ENCODE data around the gene AMOTL1. TPM values are rescaled to one million over a fixed set of nuclear protein-coding genes. Genes with fewer than 3 reads are reported as not detected.

The AMOTL1 gene
- total RNA-seq, 6 experiments from 2014 or later = 7.4 to 43.8 (median 17.3) TPM

DNA sequence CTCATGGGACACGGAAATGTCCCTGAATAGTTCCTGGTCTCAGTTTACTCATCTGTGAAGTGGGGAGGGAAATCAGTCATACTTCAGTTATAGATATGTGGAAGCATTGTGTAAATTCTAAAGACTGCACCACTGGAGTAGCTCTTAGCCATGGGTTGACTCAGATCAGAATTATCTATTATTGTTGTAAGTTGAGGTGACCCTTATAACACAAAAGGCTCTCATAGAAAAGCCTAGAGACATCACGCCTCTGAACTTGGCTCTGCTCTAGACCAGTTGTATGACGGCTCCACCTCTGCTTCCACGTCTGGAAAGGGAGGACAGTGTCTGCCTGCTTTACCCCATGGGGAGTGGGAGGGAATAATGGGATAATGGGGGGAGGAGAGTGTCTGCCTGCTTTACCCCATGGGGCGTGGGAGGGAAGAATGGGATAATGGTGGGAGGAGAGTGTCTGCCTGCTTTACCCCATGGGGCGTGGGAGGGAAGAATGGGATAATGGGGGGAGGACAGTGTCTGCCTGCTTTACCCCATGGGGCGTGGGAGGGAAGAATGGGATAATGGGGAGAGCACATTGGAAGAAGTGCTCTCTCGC, 98.2 kb downstream of the AMOTL1 start:
- Histone ChIP-seq H3K27ac (no peak overlapping the region), H3K9me3 (no peaks in the 10 kb centered on the region), H3K4me1 (no peaks in the 10 kb centered on the region), H3K36me3 (peaks cover 0 to 95% (median 40%) of the 10 kb centered on the region in 4 donors), H3K27me3 (no peaks in the 10 kb centered on the region), H3K4me3 (no peak overlapping the region)
- ATAC-seq (no peak), DNase-seq (no peak)
- WGBS (ENCODE audit: insufficient coverage, low coverage, low lambda C conversion rate, missing lambda C conversion rate) = 83% methylated on average over 7 of the region's 8 CpGs
- intact Hi-C loops (cut with DNase I) = loop anchor here in 1 of 2 donors (10.0 kb wide), 1 partner anchor 62 kb away; no protein-coding TSS in a partner anchor
- no peak for TF ChIP-seq POLR2A (IDR thresholded peaks at IDR 0.05)
- TF ChIP-seq, protein P1, sequence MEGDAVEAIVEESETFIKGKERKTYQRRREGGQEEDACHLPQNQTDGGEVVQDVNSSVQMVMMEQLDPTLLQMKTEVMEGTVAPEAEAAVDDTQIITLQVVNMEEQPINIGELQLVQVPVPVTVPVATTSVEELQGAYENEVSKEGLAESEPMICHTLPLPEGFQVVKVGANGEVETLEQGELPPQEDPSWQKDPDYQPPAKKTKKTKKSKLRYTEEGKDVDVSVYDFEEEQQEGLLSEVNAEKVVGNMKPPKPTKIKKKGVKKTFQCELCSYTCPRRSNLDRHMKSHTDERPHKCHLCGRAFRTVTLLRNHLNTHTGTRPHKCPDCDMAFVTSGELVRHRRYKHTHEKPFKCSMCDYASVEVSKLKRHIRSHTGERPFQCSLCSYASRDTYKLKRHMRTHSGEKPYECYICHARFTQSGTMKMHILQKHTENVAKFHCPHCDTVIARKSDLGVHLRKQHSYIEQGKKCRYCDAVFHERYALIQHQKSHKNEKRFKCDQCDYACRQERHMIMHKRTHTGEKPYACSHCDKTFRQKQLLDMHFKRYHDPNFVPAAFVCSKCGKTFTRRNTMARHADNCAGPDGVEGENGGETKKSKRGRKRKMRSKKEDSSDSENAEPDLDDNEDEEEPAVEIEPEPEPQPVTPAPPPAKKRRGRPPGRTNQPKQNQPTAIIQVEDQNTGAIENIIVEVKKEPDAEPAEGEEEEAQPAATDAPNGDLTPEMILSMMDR (IDR thresholded peaks at IDR 0.05) = no peak

DNA sequence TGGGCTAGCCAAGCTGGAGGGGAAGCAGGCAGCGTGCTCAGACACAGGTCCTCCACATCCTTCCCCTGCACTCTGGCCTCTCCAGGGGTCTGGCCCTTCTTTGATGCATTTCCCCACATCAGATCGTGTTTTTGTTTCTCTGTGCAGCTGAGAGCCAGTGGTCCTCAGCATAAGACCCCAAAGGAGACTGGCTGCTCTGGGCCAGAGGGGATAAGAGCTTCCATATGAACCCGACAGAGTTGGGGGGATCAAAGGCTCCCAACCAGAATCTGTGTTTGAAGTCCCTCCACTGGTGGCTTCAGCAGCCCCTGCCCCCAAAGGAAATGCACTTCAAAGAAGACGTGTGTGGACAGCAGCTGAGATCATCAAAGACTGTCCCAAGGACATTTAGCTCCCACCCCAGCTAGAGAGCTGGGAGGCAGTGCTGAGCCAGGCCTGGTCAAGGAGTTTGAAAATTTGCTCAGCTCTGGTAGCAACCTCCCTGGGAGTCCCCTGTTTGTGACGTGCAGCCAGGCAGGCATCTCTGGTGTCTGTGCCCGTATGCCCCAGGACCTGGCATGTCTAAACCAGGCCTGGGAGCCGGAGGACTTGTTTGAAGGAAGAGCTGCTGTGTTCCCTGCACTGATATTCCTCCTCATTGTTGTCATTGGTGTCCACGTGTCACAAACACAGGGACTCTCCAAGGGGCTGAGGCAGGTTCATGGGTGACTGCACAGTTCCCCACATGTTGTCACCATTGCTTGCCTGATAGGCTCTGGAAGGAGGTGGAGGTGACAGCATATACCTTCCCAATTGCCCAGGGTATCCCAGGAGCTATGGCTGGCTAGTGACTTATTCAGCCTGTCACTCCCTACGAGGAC, 99.0 kb downstream of the AMOTL1 start:
- H3K27me3 ChIP-seq = no peaks in the 10 kb centered on the region
- DNase-seq = no peak
- ATAC-seq = no peak
- H3K36me3 ChIP-seq = peaks cover 0 to 95% (median 40%) of the 10 kb centered on the region in 4 donors
- no peak for TF ChIP-seq POLR2A (IDR thresholded peaks at IDR 0.05)
- TF ChIP-seq, protein P1 (IDR thresholded peaks at IDR 0.05) = no peak
- H3K4me3 ChIP-seq = no peak overlapping the region
- intact Hi-C loops (cut with DNase I) = loop anchor here in 1 of 2 donors (10.0 kb wide), 1 partner anchor 62 kb away; no protein-coding TSS in a partner anchor
- H3K27ac ChIP-seq = no peak overlapping the region
- H3K4me1 ChIP-seq = no peaks in the 10 kb centered on the region
- 100% methylated on average over 1 of the region's 9 CpGs for WGBS (ENCODE audit: insufficient coverage, low coverage, low lambda C conversion rate, missing lambda C conversion rate)
- H3K9me3 ChIP-seq = no peaks in the 10 kb centered on the region

DNA sequence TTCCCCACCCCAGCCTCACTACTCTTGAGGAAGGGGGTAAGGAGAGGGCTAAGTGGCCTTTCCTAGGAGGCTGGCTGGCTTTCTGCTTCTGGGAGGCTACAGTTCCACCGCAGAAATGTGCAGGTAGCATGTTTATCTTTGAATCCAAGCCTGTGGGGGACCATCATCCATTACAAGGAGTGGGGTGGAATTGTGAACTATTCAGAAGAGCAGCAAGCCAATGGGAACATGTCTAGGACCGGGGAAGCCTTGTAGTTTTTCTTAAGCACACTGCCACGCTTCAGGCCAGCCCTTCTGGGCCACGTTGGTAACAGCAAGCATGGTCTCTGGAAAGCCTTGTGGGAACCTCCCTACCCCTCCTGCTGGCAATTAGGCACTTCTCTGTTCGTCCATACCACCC, 100.3 kb downstream of the AMOTL1 start:
- Histone ChIP-seq H3K4me1 (no peaks in the 10 kb centered on the region), H3K27ac (no peak overlapping the region), H3K4me3 (no peak overlapping the region), H3K27me3 (no peaks in the 10 kb centered on the region), H3K9me3 (no peaks in the 10 kb centered on the region), H3K36me3 (peaks cover 0 to 95% (median 39%) of the 10 kb centered on the region in 4 donors)
- DNase-seq (no peak), ATAC-seq (no peak)
- intact Hi-C loops (cut with DNase I) = loop anchor here in 1 of 2 donors (10.0 kb wide), 1 partner anchor 64 kb away; no protein-coding TSS in a partner anchor
- WGBS (ENCODE audit: insufficient coverage, low coverage, low lambda C conversion rate, missing lambda C conversion rate) = 90% methylated on average over 5 of the region's 5 CpGs
- no peak for TF ChIP-seq POLR2A (IDR thresholded peaks at IDR 0.05)
- TF ChIP-seq, protein P1 (IDR thresholded peaks at IDR 0.05) = no peak

DNA sequence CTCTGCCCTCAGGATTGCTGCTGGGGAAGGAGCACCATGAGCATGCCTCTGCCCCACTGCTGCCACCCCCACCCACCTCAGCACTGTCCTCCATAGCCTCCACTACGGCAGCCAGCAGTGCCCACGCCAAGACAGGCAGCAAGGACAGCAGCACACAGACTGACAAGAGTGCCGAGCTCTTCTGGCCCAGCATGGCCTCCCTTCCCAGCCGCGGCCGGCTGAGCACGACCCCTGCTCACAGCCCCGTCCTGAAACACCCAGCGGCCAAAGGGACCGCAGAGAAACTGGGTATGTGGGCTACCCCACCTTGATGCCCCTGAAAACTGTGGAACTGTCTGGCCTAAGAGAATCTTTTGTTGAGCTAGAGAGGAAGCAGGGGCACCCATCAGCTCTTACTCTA, 101.0 kb downstream of the AMOTL1 start:
- DNase-seq (no peak), ATAC-seq (no peak)
- Histone ChIP-seq H3K27me3 (no peaks in the 10 kb centered on the region), H3K4me1 (no peaks in the 10 kb centered on the region), H3K9me3 (no peaks in the 10 kb centered on the region), H3K36me3 (peaks cover 0 to 97% (median 38%) of the 10 kb centered on the region in 4 donors), H3K27ac (no peak overlapping the region), H3K4me3 (no peak overlapping the region)
- intact Hi-C loops (cut with DNase I) = loop anchor here in 1 of 2 donors (10.0 kb wide), 1 partner anchor 64 kb away; no protein-coding TSS in a partner anchor
- TF ChIP-seq, protein P1 (IDR thresholded peaks at IDR 0.05) = no peak
- TF ChIP-seq POLR2A (IDR thresholded peaks at IDR 0.05) = no peak
- WGBS (ENCODE audit: insufficient coverage, low coverage, low lambda C conversion rate, missing lambda C conversion rate) = 91% methylated on average over 4 of the region's 10 CpGs

All from right lobe of liver (tissue), 6 donors.